Measurements from ENCODE around the gene TMEM158.

Gene TMEM158

GRCh38 chr3:45199837-45200648, 26.0 kb downstream of the TMEM158 start:
- DNase-seq, result no peak

- DNase-seq, result no peak
Observed at GRCh38 chr3:45198264-45199260, 27.5 kb downstream of the TMEM158 start.

- DNase-seq, result no peak
Observed at GRCh38 chr3:45194791-45195190, 31.3 kb downstream of the TMEM158 start.

GRCh38 chr3:45191924-45192417, 34.1 kb downstream of the TMEM158 start:
- DNase-seq, result no peak

GRCh38 chr3:45191424-45191823, 34.7 kb downstream of the TMEM158 start:
- DNase-seq, result no peak

- DNase-seq, result no peak
Observed at GRCh38 chr3:45188719-45189659, 37.1 kb downstream of the TMEM158 start.

- no peak for DNase-seq
Observed at GRCh38 chr3:45187694-45188141, 38.4 kb downstream of the TMEM158 start.

GRCh38 chr3:45186871-45187270, 39.2 kb downstream of the TMEM158 start:
- DNase-seq, result no peak

GRCh38 chr3:45185461-45185860, 40.6 kb downstream of the TMEM158 start:
- no peak for DNase-seq

- no peak for DNase-seq
Observed at GRCh38 chr3:45185052-45185451, 41.0 kb downstream of the TMEM158 start.

GRCh38 chr3:45183872-45184262, 42.2 kb downstream of the TMEM158 start:
- DNase-seq, result no peak

GRCh38 chr3:45182915-45183871, 42.9 kb downstream of the TMEM158 start:
- DNase-seq, result no peak

- no peak for DNase-seq
Observed at GRCh38 chr3:45181496-45181895, 44.6 kb downstream of the TMEM158 start.

- DNase-seq, result no peak
Observed at GRCh38 chr3:45180899-45181298, 45.2 kb downstream of the TMEM158 start.

GRCh38 chr3:45180051-45180450, 46.0 kb downstream of the TMEM158 start:
- DNase-seq, result no peak

- no peak for DNase-seq
Observed at GRCh38 chr3:45179163-45179562, 46.9 kb downstream of the TMEM158 start.

GRCh38 chr3:45178183-45179023, 47.7 kb downstream of the TMEM158 start:
- DNase-seq, result no peak

- no peak for DNase-seq
Observed at GRCh38 chr3:45176912-45177311, 49.2 kb downstream of the TMEM158 start.
